Measurements from ENCODE around the gene ZBTB42. TPM values are rescaled to one million over a fixed set of nuclear protein-coding genes. Genes with fewer than 3 reads are reported as not detected.

The ZBTB42 gene
- total RNA-seq, 1 experiment from 2014 or later: 6.4 TPM

DNA sequence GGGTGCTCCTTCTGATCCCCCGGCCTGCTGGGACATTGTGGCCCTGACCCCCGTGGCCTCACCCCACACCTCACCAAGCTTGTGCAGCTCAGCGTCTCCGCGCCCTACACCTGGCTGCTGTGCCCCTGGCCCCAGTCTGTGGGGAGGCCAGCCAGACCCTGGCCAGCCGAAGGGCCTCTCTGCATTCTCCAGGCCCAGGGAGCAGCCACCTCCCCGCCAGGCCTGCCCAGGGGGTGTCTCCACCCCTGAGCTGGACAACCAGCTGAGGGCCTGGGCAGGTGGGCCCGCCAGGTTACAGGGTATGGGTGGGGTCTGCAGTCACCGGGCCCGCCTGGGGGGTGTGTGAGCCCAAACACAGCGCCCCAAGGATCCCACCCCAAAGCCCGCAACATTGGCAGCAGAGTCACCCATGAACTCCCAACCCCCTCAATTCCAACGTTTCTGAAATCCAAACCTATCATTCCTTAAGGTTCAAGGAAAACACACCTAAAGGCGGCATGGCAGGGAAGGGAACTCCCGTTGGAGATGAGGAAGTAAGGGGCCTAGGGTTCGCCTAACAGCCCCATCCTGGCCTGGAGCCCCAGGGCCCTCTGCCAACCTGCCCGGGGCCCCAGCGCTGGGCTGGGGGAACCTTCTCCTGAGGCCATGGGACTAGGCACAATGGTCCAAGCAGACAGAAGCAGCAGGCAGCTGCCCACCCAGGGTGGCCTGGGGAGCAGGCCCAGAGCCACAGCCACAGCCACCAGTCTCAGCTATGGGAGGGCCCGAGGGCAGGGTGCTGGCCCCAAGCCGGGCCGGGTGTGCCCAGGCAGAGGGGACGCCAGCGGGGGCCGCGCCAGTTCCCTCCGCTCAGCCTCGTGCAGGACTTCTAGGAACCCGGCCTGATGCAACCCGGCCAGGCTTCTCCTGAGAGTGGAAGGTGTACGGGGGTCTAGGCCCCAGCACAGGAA lies 13.9 kb upstream of the ZBTB42 start:
- Mint-ChIP-seq H3K27me3 (ENCODE audit: low read depth) (no peaks in the 10 kb centered on the region), H3K9me3 (no peaks in the 10 kb centered on the region), H3K27ac (no peak overlapping the region), H3K4me3 (no peak overlapping the region), H3K36me3 (no peaks in the 10 kb centered on the region), H3K4me1 (no peaks in the 10 kb centered on the region)
- no peak for ATAC-seq
- ChIA-PET POLR2A (no interaction called here), CTCF (no interaction called here)
- no peak for TF ChIP-seq MYBL2 (CRISPR knock-in tag; IDR thresholded peaks at IDR 0.05)
- no peak for TF ChIP-seq NR2C2 (CRISPR knock-in tag; IDR thresholded peaks at IDR 0.05)
- TF ChIP-seq NR1H2 (CRISPR knock-in tag; IDR thresholded peaks at IDR 0.05): no peak
- TF ChIP-seq ESRRA (CRISPR knock-in tag; IDR thresholded peaks at IDR 0.05; ENCODE audit: borderline replicate concordance): no peak
- TF ChIP-seq, protein P1, sequence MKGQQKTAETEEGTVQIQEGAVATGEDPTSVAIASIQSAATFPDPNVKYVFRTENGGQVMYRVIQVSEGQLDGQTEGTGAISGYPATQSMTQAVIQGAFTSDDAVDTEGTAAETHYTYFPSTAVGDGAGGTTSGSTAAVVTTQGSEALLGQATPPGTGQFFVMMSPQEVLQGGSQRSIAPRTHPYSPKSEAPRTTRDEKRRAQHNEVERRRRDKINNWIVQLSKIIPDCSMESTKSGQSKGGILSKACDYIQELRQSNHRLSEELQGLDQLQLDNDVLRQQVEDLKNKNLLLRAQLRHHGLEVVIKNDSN (CRISPR knock-in tag; IDR thresholded peaks at IDR 0.05): no peak
- no peak for TF ChIP-seq EMX1 (CRISPR knock-in tag; IDR thresholded peaks at IDR 0.05)
- no peak for TF ChIP-seq ZNF532 (CRISPR knock-in tag; IDR thresholded peaks at IDR 0.05; ENCODE audit: borderline replicate concordance)
- no peak for TF ChIP-seq CREB1 (CRISPR knock-in tag; IDR thresholded peaks at IDR 0.05)
- TF ChIP-seq, protein P2, sequence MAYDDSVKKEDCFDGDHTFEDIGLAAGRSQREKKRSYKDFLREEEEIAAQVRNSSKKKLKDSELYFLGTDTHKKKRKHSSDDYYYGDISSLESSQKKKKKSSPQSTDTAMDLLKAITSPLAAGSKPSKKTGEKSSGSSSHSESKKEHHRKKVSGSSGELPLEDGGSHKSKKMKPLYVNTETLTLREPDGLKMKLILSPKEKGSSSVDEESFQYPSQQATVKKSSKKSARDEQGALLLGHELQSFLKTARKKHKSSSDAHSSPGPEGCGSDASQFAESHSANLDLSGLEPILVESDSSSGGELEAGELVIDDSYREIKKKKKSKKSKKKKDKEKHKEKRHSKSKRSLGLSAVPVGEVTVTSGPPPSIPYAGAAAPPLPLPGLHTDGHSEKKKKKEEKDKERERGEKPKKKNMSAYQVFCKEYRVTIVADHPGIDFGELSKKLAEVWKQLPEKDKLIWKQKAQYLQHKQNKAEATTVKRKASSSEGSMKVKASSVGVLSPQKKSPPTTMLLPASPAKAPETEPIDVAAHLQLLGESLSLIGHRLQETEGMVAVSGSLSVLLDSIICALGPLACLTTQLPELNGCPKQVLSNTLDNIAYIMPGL (CRISPR knock-in tag; IDR thresholded peaks at IDR 0.05): no peak
- no peak for TF ChIP-seq NFE2L1 (CRISPR knock-in tag; IDR thresholded peaks at IDR 0.05)
- TF ChIP-seq, protein P3, sequence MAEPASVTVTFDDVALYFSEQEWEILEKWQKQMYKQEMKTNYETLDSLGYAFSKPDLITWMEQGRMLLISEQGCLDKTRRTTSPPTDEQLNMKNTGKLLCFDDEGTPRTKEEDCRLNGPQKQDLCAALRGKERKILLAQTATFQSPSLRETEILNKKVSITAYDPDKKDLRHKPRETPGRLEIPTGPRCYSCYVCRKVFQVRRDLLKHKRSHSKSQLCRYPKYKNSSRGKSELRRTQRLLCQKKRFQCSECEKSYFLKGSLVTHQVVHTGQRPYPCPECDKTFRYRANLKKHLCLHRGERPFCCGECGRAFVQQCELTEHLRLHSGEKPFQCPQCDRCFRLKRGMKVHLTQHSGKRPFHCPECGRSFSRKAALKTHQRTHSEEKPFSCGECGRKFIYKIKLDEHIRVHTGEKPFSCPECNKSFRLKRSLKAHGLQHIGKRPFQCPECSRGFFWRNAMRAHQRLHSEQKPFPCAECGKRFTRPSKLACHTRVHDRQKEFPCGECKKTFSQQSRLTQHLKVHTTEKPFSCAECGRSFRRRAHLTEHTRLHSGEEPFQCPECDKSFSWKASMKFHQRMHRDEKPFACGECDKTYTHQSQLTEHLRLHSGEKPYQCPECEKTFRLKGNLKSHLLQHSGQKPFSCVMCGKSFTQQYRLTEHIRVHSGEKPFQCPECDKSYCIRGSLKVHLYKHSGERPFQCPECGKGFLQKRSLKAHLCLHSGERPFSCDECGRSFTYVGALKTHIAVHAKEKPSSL (CRISPR knock-in tag; conservative IDR thresholded peaks at IDR 0.05): no peak
- no peak for TF ChIP-seq ZNF423 (CRISPR knock-in tag; IDR thresholded peaks at IDR 0.05)
- TF ChIP-seq ETV6 (CRISPR knock-in tag; IDR thresholded peaks at IDR 0.05): no peak
- no peak for TF ChIP-seq RELA (CRISPR knock-in tag; IDR thresholded peaks at IDR 0.05; ENCODE audit: borderline replicate concordance)
- TF ChIP-seq SMAD4 (CRISPR knock-in tag; IDR thresholded peaks at IDR 0.05): no peak
- DNase-seq (ENCODE audit: low spot score): no peak

GRCh38 chr14:104787736-104788135 lies 13.2 kb upstream of the ZBTB42 start:
- H3K4me1 Mint-ChIP-seq: no peaks in the 10 kb centered on the region
- ChIA-PET CTCF (interaction anchor here (1.3 kb wide), 1 partner anchor 7 kb away, joined by 4 read pairs; no protein-coding TSS in a partner anchor), POLR2A (no interaction called here)
- DNase-seq (ENCODE audit: low spot score) (no peak), ATAC-seq (no peak)
- no peak overlapping the region for H3K4me3 Mint-ChIP-seq
- no peaks in the 10 kb centered on the region for H3K9me3 Mint-ChIP-seq
- H3K36me3 Mint-ChIP-seq: no peaks in the 10 kb centered on the region
- H3K27me3 Mint-ChIP-seq (ENCODE audit: low read depth): no peaks in the 10 kb centered on the region
- H3K27ac Mint-ChIP-seq: no peak overlapping the region
- no peak for TF ChIP-seq AFF4 (CRISPR knock-in tag; IDR thresholded peaks at IDR 0.05; ENCODE audit: borderline replicate concordance)
- TF ChIP-seq, protein P4, sequence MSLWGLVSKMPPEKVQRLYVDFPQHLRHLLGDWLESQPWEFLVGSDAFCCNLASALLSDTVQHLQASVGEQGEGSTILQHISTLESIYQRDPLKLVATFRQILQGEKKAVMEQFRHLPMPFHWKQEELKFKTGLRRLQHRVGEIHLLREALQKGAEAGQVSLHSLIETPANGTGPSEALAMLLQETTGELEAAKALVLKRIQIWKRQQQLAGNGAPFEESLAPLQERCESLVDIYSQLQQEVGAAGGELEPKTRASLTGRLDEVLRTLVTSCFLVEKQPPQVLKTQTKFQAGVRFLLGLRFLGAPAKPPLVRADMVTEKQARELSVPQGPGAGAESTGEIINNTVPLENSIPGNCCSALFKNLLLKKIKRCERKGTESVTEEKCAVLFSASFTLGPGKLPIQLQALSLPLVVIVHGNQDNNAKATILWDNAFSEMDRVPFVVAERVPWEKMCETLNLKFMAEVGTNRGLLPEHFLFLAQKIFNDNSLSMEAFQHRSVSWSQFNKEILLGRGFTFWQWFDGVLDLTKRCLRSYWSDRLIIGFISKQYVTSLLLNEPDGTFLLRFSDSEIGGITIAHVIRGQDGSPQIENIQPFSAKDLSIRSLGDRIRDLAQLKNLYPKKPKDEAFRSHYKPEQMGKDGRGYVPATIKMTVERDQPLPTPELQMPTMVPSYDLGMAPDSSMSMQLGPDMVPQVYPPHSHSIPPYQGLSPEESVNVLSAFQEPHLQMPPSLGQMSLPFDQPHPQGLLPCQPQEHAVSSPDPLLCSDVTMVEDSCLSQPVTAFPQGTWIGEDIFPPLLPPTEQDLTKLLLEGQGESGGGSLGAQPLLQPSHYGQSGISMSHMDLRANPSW (CRISPR knock-in tag; conservative IDR thresholded peaks at IDR 0.05; ENCODE audit: low read depth): no peak
- TF ChIP-seq SMAD4 (CRISPR knock-in tag; IDR thresholded peaks at IDR 0.05): no peak

Measured in WTC11 (cell line).